ENCODE data around the gene PRKG1.
"Not testable (repeated sequence)": the region's sequence is repeated elsewhere in the genome, so short reads cannot be mapped to it uniquely, and the experiment has no call there.

The PRKG1 gene

GRCh38 chr10:51422311-51423120 is 348.2 kb downstream of the PRKG1 start:
- peak in 1 of 2 donors; percentile 1 for DNase-seq (ENCODE audit: low read depth in 2 of 2)

GRCh38 chr10:51423121-51423452 is 348.8 kb downstream of the PRKG1 start:
- DNase-seq (ENCODE audit: low read depth in 2 of 2) = no peak

GRCh38 chr10:51425431-51425830 is 351.1 kb downstream of the PRKG1 start:
- no peak for DNase-seq (ENCODE audit: low read depth in 2 of 2)

- no peak for DNase-seq (ENCODE audit: low read depth in 2 of 2)
These were observed 353.5 kb downstream of the PRKG1 start for GRCh38 chr10:51427758-51428157.

- DNase-seq (ENCODE audit: low read depth in 2 of 2) = no peak
These were observed 356.2 kb downstream of the PRKG1 start for GRCh38 chr10:51430506-51430905.

- DNase-seq (ENCODE audit: low read depth in 2 of 2) = no peak
These were observed 359.7 kb downstream of the PRKG1 start for GRCh38 chr10:51433949-51434475.

GRCh38 chr10:51436805-51437204 is 362.5 kb downstream of the PRKG1 start:
- DNase-seq (ENCODE audit: low read depth in 2 of 2) = no peak

- no peak for DNase-seq (ENCODE audit: low read depth in 2 of 2)
These were observed 365.4 kb downstream of the PRKG1 start for GRCh38 chr10:51439645-51440044.

GRCh38 chr10:51445588-51445987 is 371.3 kb downstream of the PRKG1 start:
- no peak for DNase-seq (ENCODE audit: low read depth in 2 of 2)

- no peak for DNase-seq (ENCODE audit: low read depth in 2 of 2)
These were observed 372.8 kb downstream of the PRKG1 start for GRCh38 chr10:51447119-51447518.

- DNase-seq (ENCODE audit: low read depth in 2 of 2) = not testable (repeated sequence)
These were observed 381.5 kb downstream of the PRKG1 start for GRCh38 chr10:51455762-51456161.

- DNase-seq (ENCODE audit: low read depth in 2 of 2) = no peak
These were observed 385.2 kb downstream of the PRKG1 start for GRCh38 chr10:51459476-51459875.

GRCh38 chr10:51462076-51462779 is 387.9 kb downstream of the PRKG1 start:
- no peak for DNase-seq (ENCODE audit: low read depth in 2 of 2)

GRCh38 chr10:51468424-51468823 is 394.1 kb downstream of the PRKG1 start:
- no peak for DNase-seq (ENCODE audit: low read depth in 2 of 2)

- no peak for DNase-seq (ENCODE audit: low read depth in 2 of 2)
These were observed 395.4 kb downstream of the PRKG1 start for GRCh38 chr10:51469686-51470085.

- DNase-seq (ENCODE audit: low read depth in 2 of 2) = no peak
These were observed 397.0 kb downstream of the PRKG1 start for GRCh38 chr10:51471271-51471670.

- DNase-seq (ENCODE audit: low read depth in 2 of 2) = no peak
These were observed 397.9 kb downstream of the PRKG1 start for GRCh38 chr10:51472154-51472553.

GRCh38 chr10:51479711-51480110 is 405.4 kb downstream of the PRKG1 start:
- DNase-seq (ENCODE audit: low read depth in 2 of 2) = no peak

- DNase-seq (ENCODE audit: low read depth in 2 of 2) = no peak
These were observed 411.4 kb downstream of the PRKG1 start for GRCh38 chr10:51485668-51486067.

GRCh38 chr10:51487576-51487975 is 413.3 kb downstream of the PRKG1 start:
- DNase-seq (ENCODE audit: low read depth in 2 of 2) = no peak

GRCh38 chr10:51488766-51489408 is 414.6 kb downstream of the PRKG1 start:
- no peak for DNase-seq (ENCODE audit: low read depth in 2 of 2)

- DNase-seq (ENCODE audit: low read depth in 2 of 2) = no peak
These were observed 424.1 kb downstream of the PRKG1 start for GRCh38 chr10:51498424-51498823.

- DNase-seq (ENCODE audit: low read depth in 2 of 2) = no peak
These were observed 427.1 kb downstream of the PRKG1 start for GRCh38 chr10:51501396-51501795.
